ENCODE measurements around the gene KSR1.
A peak's percentile ranks its signal among the peaks of the same experiment; 100 is the strongest.

The KSR1 gene

DNA sequence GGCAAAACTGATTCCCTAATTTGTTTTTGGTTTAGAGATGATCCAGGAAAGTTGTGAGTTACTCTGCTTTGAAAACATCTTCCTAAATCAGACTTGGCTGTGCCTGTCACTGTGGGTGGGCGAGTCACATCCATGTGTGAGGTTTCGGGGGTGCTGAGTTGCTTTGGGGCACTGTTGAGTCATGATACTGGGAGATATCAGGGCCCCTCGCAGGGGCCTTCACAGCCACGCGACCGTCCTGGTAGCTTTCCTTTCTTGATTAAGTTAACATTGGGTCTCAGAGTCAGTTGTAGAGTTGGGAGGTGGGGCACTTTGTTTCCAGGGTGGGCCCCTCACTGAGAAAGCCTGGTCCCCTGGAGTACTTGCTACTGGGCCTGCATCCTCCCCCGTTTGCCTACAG is 116.4 kb downstream of the KSR1 start:
- H3K9ac ChIP-seq (ENCODE audit: low read length): no peak overlapping the region
- peaks cover 31% of the 10 kb centered on the region for H3K4me1 ChIP-seq (ENCODE audit: control insufficient read depth, insufficient read depth, low read length)
- H3K9me3 ChIP-seq (ENCODE audit: control insufficient read depth, low read length): no peaks in the 10 kb centered on the region
- no peak overlapping the region for H3K4me3 ChIP-seq (ENCODE audit: low read length)
- no peak for DNase-seq (ENCODE audit: low read depth)
- no peaks in the 10 kb centered on the region for H3K36me3 ChIP-seq (ENCODE audit: control insufficient read depth, insufficient read depth, low read length, severe bottlenecking)
- H3K27me3 ChIP-seq (replicated peaks; ENCODE audit: control insufficient read depth, insufficient read depth, low read length): no peaks in the 10 kb centered on the region

- peaks cover 39% of the 10 kb centered on the region for H3K4me1 ChIP-seq (ENCODE audit: control insufficient read depth, insufficient read depth, low read length)
Measured at GRCh38 chr17:27573548-27573947, 117.3 kb downstream of the KSR1 start.

DNA sequence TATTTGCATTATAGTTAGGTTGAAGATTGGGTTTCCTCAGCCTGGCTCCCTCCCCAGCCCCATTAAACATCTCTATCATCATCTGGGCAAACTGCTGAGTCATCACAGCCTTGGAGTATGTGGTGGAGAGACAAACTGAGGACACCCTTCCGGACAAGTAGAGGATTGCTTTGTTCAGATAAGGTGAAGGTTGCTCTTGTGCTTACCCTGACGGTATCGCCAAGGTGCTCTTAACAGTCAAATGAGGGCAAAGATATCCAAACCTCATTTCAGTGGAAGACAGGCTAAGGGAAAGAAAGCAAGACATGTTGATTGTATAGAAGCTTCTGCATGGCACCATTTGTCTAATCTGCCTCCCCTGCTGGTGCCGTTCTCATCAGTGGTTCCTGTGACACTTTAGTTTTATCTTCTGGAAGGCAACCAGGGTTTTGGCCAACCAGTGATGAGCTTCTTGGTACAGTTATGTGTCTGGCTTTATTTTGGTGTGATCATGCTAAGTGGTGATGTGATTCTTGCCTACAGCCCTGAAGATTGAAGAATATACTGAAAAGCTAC is 117.8 kb downstream of the KSR1 start:
- Histone ChIP-seq H3K9me3 (ENCODE audit: control insufficient read depth, low read length) (no peaks in the 10 kb centered on the region), H3K27me3 (replicated peaks; ENCODE audit: control insufficient read depth, insufficient read depth, low read length) (no peaks in the 10 kb centered on the region), H3K36me3 (ENCODE audit: control insufficient read depth, insufficient read depth, low read length, severe bottlenecking) (no peaks in the 10 kb centered on the region), H3K4me3 (ENCODE audit: low read length) (no peak overlapping the region), H3K4me1 (ENCODE audit: control insufficient read depth, insufficient read depth, low read length) (peaks cover 44% of the 10 kb centered on the region), H3K9ac (ENCODE audit: low read length) (no peak overlapping the region)
- DNase-seq (ENCODE audit: low read depth): peak; percentile 57

More at GRCh38 chr17:27573548-27573947, 117.3 kb downstream of the KSR1 start:
- Histone ChIP-seq H3K36me3 (ENCODE audit: control insufficient read depth, insufficient read depth, low read length, severe bottlenecking) (no peaks in the 10 kb centered on the region), H3K27me3 (replicated peaks; ENCODE audit: control insufficient read depth, insufficient read depth, low read length) (no peaks in the 10 kb centered on the region), H3K9ac (ENCODE audit: low read length) (no peak overlapping the region), H3K4me3 (ENCODE audit: low read length) (no peak overlapping the region), H3K9me3 (ENCODE audit: control insufficient read depth, low read length) (no peaks in the 10 kb centered on the region)
- DNase-seq (ENCODE audit: low read depth): no peak

DNA sequence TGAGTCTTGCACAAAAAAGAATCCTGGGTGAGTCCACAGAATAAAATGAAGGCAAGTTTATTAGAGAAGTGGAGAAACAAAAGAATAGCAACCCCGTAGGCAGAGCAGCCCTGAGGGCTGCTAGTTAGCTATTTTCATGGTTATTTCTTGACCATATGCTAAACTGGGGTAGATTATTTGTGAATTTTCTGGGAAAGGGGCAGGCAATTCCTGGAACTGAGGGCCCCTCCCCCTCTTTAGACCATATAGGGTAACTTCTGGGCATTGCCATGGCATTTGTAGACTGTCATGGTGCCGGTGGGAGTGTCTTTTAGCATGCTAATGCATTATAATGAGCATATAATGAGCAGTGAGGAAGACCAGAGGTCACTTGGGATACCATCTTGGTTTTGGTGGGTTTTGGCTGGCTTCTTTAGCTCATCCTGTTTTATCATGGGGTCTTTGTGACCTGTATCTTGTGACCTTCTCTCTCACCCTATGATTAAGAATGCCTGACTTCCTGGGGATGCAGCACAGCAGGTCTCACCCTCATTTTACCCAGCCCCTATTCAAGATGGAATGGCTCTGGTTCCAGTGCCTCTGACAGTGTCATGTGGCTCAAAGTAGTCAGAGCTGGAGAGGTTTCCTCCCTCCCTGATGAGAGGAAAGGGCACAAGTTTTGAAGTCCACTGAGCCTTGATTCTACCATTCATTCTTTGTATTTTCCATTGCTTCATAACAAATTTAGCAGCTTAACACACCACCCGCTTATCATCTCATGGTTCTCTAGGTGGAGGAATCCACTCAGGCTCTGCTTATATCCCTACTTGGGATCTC is 119.1 kb downstream of the KSR1 start:
- H3K9ac ChIP-seq (ENCODE audit: low read length): no peak overlapping the region

DNA sequence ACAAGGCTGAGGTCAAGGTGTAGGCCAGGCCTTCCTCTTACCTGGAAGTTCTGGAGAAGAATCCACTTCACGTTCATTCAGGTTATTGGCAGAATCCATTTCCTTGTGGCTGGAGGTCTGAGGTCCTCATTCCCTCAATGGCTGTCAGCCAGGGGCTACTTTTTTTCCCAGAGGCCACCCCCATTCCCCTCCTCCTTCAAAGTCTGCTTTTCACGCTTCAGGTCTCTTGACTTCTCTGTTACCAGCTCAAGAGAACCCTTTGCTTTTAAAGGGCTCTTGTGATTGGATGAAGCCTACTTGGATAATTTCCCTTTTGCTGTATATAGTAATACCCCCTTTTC is 119.6 kb downstream of the KSR1 start:
- Histone ChIP-seq H3K36me3 (ENCODE audit: control insufficient read depth, insufficient read depth, low read length, severe bottlenecking) (no peaks in the 10 kb centered on the region), H3K4me1 (ENCODE audit: control insufficient read depth, insufficient read depth, low read length) (peaks cover 41% of the 10 kb centered on the region), H3K4me3 (ENCODE audit: low read length) (no peak overlapping the region), H3K9ac (ENCODE audit: low read length) (no peak overlapping the region), H3K9me3 (ENCODE audit: control insufficient read depth, low read length) (no peaks in the 10 kb centered on the region), H3K27me3 (replicated peaks; ENCODE audit: control insufficient read depth, insufficient read depth, low read length) (no peaks in the 10 kb centered on the region)
- DNase-seq (ENCODE audit: low read depth): no peak

More for the DNA sequence above, 119.1 kb downstream of the KSR1 start:
- Histone ChIP-seq H3K27me3 (replicated peaks; ENCODE audit: control insufficient read depth, insufficient read depth, low read length) (no peaks in the 10 kb centered on the region), H3K4me3 (ENCODE audit: low read length) (no peak overlapping the region), H3K4me1 (ENCODE audit: control insufficient read depth, insufficient read depth, low read length) (peaks cover 41% of the 10 kb centered on the region), H3K9me3 (ENCODE audit: control insufficient read depth, low read length) (no peaks in the 10 kb centered on the region), H3K36me3 (ENCODE audit: control insufficient read depth, insufficient read depth, low read length, severe bottlenecking) (no peaks in the 10 kb centered on the region)
- no peak for DNase-seq (ENCODE audit: low read depth)

- no peaks in the 10 kb centered on the region for H3K36me3 ChIP-seq (ENCODE audit: control insufficient read depth, insufficient read depth, low read length, severe bottlenecking)
- H3K4me1 ChIP-seq (ENCODE audit: control insufficient read depth, insufficient read depth, low read length): peaks cover 41% of the 10 kb centered on the region
Measured at GRCh38 chr17:27576477-27577083, 120.3 kb downstream of the KSR1 start.

GRCh38 chr17:27577121-27577761 is 121.0 kb downstream of the KSR1 start:
- peak overlapping the region; percentile 51 for H3K9ac ChIP-seq (ENCODE audit: low read length)

More at GRCh38 chr17:27576477-27577083, 120.3 kb downstream of the KSR1 start:
- no peaks in the 10 kb centered on the region for H3K9me3 ChIP-seq (ENCODE audit: control insufficient read depth, low read length)
- no peak overlapping the region for H3K9ac ChIP-seq (ENCODE audit: low read length)
- no peaks in the 10 kb centered on the region for H3K27me3 ChIP-seq (replicated peaks; ENCODE audit: control insufficient read depth, insufficient read depth, low read length)
- H3K4me3 ChIP-seq (ENCODE audit: low read length): no peak overlapping the region
- DNase-seq (ENCODE audit: low read depth): peak; percentile 40

GRCh38 chr17:27577884-27578717 is 121.9 kb downstream of the KSR1 start:
- Histone ChIP-seq H3K36me3 (ENCODE audit: control insufficient read depth, insufficient read depth, low read length, severe bottlenecking) (no peaks in the 10 kb centered on the region), H3K9ac (ENCODE audit: low read length) (peak overlapping the region; percentile 51), H3K4me1 (ENCODE audit: control insufficient read depth, insufficient read depth, low read length) (peaks cover 38% of the 10 kb centered on the region), H3K9me3 (ENCODE audit: control insufficient read depth, low read length) (no peaks in the 10 kb centered on the region), H3K27me3 (replicated peaks; ENCODE audit: control insufficient read depth, insufficient read depth, low read length) (no peaks in the 10 kb centered on the region), H3K4me3 (ENCODE audit: low read length) (no peak overlapping the region)
- no peak for DNase-seq (ENCODE audit: low read depth)

More at GRCh38 chr17:27577121-27577761, 121.0 kb downstream of the KSR1 start:
- peaks cover 41% of the 10 kb centered on the region for H3K4me1 ChIP-seq (ENCODE audit: control insufficient read depth, insufficient read depth, low read length)
- H3K27me3 ChIP-seq (replicated peaks; ENCODE audit: control insufficient read depth, insufficient read depth, low read length): no peaks in the 10 kb centered on the region
- H3K36me3 ChIP-seq (ENCODE audit: control insufficient read depth, insufficient read depth, low read length, severe bottlenecking): no peaks in the 10 kb centered on the region
- H3K9me3 ChIP-seq (ENCODE audit: control insufficient read depth, low read length): no peaks in the 10 kb centered on the region
- no peak overlapping the region for H3K4me3 ChIP-seq (ENCODE audit: low read length)
- peak; percentile 56 for DNase-seq (ENCODE audit: low read depth)

- Histone ChIP-seq H3K9ac (ENCODE audit: low read length) (peak overlapping the region; percentile 51), H3K9me3 (ENCODE audit: control insufficient read depth, low read length) (no peaks in the 10 kb centered on the region), H3K27me3 (replicated peaks; ENCODE audit: control insufficient read depth, insufficient read depth, low read length) (no peaks in the 10 kb centered on the region), H3K4me1 (ENCODE audit: control insufficient read depth, insufficient read depth, low read length) (peaks cover 35% of the 10 kb centered on the region), H3K36me3 (ENCODE audit: control insufficient read depth, insufficient read depth, low read length, severe bottlenecking) (no peaks in the 10 kb centered on the region), H3K4me3 (ENCODE audit: low read length) (no peak overlapping the region)
- peak; percentile 16 for DNase-seq (ENCODE audit: low read depth)
Measured at GRCh38 chr17:27578718-27579085, 122.5 kb downstream of the KSR1 start.

DNA sequence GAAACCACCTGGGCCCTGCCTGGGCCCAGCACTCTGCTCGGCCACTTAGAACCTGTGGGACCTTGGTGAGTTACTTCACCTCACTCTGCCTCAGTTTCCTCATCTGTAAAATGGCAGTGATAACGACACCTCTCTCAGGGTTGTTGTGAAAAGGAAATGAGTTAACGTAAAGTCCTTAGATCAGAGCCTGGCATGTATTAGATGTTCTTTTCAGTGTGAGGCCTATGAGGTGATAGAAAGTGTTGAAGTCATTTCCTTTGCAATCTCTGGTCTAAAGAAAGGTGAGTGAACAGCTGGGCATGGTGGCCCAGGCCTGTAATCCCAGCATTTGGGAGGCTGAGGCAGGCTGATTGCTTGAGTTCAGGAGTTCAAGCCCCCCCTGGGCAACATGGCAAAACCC is 123.1 kb downstream of the KSR1 start:
- Histone ChIP-seq H3K4me3 (ENCODE audit: low read length) (no peak overlapping the region), H3K9me3 (ENCODE audit: control insufficient read depth, low read length) (no peaks in the 10 kb centered on the region), H3K27me3 (replicated peaks; ENCODE audit: control insufficient read depth, insufficient read depth, low read length) (no peaks in the 10 kb centered on the region), H3K36me3 (ENCODE audit: control insufficient read depth, insufficient read depth, low read length, severe bottlenecking) (no peaks in the 10 kb centered on the region), H3K9ac (ENCODE audit: low read length) (no peak overlapping the region), H3K4me1 (ENCODE audit: control insufficient read depth, insufficient read depth, low read length) (peaks cover 29% of the 10 kb centered on the region)
- DNase-seq (ENCODE audit: low read depth): no peak

Measured in adipocyte (in vitro differentiated cells).